T1000 (cell line): ENCODE data around the gene DSCAM.
"Not testable (repeated sequence)": the region's sequence is repeated elsewhere in the genome, so short reads cannot be mapped to it uniquely, and the experiment has no call there.

Source experiments
- DNase-seq: peaks from one replicate; lab custom pipeline; 2025; ENCODE audit warnings: mixed read lengths; lab: John Stamatoyannopoulos, UW

DSCAM gene

DNA sequence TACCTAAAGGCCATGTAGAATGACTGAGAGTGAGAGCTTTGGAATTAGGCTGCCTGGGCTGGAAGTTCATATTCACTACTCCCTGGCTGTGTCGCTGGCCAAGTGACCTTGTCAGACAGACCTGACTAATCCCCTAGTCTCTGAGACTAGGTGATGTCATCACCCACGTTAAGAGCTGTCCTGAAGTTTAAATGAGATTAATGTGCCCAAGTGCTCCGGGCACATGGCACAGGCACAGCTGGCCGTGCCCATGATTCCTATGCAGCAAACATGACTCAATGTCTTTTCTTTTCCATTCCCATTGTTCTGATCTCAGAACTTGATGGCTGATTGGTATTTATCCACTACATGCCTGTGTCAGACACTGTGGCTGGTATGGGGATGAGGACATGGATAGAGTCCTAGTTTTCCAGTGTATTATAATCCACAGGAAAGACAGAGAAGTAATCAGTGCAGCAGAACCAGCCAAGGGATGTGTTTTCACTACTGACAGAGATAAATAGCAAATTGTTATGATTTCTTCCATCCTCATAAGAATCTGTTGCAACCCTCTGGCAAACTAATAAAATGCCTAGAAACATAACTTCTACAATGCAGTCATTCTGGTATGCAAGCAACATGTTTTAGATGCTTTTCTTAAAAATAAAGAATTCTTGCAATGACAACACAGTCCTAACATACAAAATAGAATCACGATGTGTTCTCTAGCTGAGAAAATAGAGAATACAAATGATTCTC is 798.8 kb downstream of the DSCAM start:
- no peak for DNase-seq

DNA sequence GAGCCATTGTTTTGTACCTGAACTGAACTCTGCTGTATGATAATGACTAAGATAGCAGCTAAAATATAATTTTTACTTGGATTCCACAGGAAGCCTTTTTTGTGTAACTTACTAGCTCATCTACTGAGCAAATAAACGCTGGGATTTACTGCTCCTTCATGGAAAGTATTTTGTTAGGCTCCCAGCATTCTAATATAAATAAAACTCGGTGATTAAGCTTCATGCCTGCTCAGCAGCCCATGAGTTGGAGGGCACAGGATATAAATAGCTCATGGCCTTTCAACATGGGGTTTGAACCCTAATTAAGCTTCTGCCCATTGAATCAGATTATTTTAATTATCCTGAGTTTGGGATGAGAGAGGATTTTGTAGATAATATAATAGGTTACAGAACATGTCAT is 799.7 kb downstream of the DSCAM start:
- DNase-seq: no peak

DNA sequence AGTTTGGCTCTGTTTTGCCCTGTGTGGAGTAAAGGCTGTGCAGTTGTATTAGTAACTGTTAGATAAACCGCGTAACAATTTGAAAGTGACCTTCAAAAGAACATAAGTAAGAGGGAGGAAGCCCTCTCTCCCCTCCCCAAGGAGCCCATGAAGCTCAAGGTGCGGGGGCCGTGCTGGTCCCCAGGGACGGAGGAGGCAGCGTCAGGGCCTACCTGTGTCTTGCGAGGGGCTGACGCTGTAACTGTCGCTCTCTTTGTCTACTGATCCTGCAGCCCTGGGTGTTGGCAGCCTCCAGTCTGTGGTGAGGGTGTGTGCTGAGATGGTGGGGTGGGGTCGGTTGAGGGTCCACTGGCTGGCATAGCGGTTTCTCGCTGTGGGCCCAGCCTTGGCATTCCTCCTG is 803.1 kb downstream of the DSCAM start:
- DNase-seq: no peak

DNA sequence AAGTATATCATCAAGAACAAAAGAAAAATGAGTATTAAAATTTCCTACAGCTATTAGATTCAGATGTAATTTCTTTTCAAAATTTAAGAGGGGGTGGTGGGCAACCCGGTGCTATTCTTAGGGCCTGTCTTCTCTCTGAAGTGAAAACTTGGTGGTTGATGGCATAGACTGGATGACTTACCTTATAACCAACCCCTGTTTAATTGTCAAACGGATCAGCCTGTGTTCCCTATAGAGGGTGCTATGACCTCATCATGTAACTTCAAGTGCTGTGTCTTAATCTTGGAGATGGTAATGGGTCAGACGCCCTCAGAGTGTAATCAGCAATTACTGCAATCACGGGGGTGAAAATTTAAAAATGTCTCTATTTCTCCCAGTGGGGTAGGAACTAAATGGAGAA is 803.5 kb downstream of the DSCAM start:
- no peak for DNase-seq

DNA sequence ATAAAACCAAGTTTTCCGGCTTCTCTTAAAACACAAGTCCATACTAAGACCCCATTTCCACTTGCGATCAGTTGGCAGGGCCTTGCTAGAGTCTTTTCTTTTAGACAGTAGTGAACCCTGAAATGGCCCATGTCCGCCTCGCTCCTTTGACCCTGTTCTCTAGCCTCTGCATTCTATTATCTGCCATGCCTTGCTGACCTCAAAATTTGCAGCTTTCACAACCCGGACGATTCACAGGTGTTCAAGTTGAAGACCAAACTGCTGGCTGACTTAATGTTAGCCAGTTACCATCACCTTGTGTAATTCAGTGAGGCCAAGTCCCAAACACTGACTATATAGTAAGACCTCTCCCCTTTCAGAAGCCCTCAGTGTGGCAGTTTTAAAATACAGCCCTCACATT is 805.5 kb downstream of the DSCAM start:
- no peak for DNase-seq

DNA sequence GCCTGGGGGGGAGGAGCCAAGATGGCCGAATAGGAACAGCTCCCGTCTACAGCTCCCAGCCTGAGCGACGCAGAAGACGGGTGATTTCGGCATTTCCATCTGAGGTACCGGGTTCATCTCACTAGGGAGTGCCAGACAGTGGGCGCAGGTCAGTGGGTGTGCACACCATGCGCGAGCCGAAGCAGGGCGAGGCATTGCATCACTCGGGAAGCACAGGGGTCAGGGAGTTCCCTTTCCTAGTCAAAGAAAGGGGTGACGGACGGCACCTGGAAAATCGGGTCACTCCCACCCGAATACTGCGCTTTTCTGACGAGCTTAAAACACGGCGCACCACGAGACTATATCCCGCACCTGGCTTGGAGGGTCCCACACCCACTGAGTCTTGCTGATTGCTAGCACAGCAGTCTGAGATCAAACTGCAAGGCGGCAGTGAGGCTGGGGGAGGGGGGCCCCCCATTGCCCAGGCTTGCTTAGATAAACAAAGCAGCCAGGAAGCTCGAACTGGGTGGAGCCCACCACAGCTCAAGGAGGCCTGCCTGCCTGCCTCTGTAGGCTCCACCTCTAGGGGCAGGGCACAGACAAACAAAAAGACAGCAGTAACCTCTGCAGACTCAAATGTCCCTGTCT is 813.7 kb downstream of the DSCAM start:
- DNase-seq: not testable (repeated sequence)

DNA sequence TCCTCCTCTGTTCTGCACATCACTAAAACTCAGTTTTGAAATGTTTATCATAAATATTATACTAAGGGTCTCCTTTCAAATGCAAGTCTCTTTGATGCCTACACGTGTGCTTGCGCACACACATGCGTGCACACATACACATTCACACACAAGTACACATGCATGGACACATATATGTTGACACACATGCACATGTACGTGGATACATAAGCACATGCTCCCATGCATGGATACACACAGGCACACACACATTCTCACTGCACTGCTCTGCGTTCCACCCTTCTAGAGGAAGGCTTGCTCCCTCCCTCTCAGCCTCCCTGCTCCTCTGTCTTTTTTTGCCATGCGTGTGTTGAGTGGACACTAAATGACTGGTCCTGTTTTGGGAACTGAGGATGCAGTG is 817.1 kb downstream of the DSCAM start:
- DNase-seq: no peak

DNA sequence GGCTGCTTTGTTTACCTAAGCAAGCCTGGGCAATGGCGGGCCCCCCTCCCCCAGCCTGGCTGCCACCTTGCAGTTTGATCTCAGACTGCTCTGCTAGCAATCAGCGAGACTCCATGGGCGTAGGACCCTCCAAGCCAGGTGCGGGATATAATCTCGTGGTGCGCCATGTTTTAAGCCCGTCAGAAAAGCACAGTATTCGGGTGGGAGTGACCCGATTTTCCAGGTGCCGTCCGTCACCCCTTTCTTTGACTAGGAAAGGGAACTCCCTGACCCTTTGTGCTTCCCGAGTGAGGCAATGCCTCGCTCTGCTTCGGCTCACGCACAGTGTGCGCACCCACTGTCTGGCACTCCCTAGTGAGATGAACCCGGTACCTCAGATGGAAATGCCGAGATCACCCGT is 818.6 kb downstream of the DSCAM start:
- DNase-seq: not testable (repeated sequence)

DNA sequence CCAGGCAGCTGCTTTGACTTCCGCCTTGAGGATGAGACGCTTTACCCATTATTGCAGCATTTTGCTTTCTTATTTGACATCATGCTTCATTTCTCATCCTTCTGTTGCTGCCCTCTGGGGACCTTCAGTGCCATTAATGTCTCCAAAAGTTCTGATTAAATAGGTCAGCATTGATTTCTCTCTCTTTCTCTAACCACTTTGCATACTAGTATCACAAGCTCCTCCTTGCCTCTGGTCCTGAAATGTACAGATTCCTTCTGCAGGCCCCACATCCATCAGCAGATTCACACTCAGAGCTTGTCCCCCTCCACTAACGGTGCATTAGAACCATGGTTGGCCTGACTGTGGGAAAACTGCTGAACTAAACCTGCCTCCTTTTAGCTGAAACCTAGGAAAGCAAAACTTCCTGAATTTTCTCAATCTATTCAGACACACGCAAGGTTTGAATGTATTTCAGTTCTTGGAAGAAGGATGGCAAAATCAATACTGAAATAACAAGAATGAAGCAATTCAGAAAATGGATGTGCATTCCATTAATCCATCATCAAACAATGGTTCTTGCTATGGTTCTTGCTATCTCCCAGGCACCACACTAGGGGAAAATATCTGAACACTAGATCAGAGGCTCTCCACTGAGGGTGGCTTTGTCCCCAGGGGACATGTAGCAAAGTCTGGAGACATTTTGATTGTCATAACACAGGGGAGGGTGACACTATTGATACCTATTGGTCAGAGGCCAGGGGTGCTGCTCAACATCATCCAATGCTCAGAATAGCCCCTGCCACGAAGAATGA is 825.2 kb downstream of the DSCAM start:
- DNase-seq: no peak

DNA sequence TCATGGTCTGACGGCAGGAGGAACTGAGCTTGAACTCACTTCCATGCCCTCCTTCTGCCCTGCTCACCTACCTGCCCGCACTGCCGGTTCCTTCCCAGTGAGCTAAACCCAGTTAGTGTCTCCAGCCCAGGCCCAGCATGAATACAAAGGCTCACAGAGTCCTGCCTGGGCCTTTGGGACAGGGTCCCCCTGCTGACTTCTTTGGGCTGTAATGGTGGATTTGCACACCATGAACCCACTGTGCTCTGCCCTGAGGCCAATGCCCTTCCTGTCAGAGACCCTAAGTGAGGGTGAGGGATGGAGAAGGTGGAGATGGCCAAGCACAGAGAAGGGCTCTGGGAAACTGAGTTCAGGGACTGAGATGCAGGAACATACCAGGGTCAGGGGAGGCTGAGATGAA is 826.3 kb downstream of the DSCAM start:
- no peak for DNase-seq

DNA sequence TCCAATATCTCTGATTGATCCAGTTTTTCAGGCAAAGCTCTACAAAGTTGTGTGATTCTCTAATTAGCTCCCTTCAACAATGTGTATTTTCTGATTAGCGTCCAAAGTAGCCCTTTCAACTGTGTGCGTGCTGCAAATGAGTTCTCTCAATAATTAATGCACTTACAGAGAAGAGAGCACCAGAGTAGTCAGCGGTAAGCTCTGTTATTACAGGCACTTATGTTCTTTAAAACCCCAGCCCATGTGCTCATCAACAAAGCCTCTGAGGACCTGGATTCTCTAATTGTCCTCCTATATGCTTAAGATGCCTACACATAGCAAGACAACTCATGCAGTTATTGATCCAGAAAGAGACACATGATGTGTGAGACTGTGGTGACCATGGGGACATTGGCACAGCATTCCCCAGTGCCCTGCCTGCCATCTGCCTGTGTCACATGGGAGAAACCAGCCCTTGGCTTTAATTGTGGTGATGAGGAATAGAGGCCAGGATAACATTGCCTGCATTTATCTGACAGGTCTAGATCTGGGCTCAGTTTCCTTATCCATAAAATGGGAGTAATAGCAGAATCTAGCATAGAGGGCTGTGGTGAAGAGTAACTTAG is 828.0 kb downstream of the DSCAM start:
- DNase-seq: no peak

DNA sequence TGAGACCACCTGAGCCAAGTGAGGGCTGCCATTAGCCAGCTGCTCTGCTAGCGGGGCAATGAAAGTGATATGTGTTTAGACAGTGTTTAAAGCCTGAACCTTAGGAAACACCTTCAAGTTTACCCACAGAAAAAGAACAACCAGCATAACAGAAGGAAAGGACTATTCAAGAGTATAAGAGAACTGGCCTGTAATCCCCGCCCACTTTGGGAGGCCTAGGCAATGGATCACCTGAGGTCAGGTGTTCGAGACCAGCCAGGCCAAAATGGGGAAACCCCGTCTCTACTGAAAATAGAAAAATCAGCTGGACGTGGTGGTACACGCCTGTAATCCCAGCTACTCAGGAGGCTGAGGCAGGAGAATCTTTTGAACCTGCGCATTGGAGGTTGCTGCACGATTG is 830.3 kb downstream of the DSCAM start:
- DNase-seq: no peak

DNA sequence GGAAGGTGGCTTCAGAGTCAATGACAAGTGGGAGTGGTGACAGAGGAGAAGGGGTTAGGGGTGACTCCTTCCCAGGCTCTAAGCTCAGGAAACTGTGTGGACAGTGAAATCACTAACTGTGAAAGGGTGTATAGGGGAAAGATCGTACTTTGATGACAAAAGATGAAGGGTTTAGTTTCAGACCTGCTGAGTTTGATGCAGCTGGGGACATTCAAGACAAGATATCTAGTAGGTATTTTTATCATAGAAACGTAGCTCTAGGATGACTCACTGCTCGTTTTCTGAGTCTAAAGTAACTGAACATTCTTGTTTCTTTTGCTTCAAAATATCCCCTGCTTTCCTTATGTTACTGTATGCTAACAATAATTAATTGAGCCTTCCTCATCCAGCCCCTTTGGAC is 830.7 kb downstream of the DSCAM start:
- no peak for DNase-seq

DNA sequence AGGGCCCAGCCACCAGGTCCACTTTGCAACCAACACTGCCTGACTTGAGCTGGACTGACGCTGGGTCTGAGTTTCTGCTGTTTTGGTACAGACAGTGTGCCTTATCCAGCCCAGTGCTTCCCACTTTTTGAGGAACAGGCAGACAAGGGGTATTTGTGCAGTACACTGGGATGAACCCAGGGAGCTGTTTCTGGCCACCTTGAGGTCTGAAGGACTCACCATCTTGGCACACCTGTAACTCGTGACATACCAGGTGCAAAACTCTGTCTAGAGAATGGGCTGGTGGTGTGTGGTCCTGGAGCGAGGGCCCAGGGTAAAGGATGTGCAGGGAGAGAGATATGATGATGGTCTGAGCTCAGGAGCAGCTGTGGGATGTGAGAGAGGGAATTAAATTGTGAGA is 831.1 kb downstream of the DSCAM start:
- no peak for DNase-seq

DNA sequence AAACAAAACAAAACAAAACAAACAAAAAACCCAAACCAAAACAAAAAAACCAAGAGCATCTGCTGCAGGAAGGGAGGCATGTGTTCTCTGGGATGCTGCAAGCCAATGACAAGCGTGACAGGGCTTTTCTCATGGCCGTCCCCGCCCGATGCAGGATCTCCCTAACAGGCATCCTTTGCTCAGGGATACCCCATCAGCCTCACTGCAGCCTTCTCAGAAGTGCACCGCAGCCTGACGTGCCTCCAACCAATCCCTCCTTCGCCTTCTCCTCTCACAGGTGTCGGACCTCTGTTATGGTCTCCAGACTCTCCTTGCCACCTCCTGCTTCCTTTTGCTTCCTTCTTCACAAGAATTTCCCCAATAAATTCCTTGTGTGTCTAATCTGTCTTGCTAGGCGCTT is 832.6 kb downstream of the DSCAM start:
- DNase-seq: no peak

DNA sequence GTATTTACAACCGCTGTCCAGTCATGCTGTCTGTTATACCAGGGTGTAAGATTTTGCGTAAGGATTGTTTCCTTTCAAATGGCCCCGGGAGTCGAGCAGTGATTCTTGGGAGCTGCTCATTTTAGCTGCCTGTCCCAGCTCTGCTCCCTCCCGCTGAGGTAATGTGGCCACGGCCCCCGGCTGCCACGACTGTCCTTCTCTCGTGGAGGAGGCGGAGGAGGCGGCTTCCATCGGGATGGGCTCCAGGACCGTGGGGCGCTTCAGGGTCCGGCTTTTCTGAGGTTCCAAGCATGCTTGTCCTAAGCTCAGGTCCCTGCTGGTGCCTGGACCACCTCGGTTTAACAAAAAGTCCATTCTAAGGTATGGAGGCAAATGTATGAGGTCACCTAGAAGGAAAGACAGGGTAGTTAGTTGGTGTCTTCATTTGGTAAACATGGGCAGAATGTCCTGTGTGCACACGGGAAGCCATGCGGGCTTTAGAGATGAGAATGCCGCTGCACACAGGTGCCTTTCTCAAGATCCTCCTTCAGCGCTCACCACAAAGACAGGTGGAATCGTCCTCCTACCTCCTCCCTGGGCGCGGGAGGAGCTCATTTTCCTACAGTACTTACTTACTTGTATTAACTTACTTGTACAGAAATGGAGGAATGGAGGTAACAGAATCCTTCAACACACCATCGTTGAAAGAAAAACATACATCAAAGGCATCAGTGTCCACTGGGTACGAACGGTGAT is 833.8 kb downstream of the DSCAM start:
- DNase-seq: no peak

DNA sequence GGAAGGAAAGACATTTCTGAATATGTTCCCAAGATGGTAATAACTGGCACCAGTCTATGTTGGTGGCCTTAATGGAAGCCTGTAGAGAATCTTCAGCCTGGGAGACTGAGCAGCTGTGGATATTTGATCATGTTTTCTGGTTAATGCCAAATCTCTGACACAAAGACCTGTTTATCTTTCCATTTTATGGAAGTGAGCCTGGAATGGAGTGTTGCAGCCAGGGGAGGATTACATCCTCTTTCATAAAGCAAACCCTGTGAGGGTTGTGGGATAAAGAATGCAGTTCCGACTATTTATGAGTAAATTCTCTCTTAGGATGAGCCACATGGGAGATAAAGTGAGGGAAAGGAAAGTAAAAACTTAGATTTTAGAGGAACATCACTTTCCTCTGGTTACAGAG is 835.6 kb downstream of the DSCAM start:
- no peak for DNase-seq

DNA sequence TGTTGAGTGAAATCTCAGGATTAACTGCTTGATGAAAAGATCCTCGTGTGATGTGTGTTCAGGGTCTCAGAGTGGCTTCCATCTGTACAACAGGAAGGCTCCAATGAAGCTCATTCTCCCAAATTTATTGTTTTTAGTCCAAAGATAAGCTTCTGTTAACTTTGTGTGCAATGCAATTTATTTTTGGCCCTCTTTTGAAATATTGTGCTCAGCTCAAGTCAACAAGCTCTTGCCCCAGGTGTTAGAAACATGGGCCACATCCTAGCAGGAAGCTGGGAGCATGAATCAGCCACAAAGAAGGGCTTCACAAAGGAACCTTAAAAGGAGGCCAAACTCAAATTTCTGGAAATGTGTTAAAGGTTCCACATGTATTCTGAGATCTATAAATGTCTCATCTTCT is 844.0 kb downstream of the DSCAM start:
- DNase-seq: no peak

DNA sequence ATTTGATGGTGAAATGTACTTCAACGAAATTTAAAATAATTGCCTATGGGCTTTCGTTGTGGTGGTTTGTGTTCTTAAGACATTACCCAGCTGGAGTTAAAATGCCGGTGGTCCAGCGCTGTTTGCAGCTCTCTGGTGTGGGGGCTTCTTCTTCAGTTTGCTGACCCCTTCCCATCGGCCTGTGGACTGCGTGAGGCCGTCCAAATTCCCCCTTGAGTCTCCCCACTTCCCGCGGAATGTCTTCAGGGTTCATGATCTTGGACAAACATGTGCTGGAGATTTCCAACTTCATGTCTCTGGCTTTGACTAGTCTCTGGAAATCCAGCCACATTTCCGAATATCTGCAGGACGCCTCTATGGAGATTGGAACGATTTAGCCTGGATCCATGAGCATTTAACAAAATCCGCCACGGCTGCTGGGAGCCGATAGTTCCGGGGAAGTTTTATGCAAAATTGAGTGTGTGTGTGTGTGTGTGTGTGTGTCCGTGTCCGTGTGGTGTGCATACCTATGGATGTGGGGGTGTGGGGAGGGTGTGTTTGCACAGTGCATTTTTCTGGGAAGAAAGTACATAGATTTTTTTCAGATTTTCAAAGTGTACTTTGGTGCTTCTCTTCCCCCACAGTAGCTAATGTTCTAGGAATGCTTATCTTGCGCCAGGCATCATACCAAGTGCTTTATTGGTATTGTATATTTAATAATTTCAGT is 862.5 kb downstream of the DSCAM start:
- DNase-seq: no peak

DNA sequence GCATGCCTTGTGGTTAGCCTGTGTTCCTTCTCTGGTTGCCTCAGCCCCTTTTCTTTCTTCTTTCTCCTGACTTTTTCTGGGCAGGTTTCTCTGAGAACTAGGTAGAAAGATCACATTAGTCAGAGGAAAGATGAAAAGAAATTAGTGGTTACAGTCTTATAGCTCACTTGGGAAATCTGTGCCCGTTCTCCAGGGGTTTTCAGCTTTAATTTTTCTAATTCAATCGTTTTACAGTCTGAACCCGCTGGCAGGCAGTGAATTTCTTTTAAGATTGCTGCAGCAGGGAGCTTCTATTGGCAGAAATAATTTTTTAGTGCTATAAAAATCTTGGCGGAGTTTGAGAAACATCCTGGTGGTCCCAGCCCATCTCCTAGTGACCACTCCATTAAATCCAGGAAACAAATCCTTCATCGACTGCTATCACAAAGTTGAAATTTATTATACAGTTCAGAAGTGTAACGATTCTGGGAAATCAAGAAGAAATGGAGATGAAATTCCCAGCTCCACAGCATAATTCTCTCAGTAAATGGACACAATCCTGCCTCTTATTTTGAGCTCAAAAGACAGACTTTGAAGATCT is 866.6 kb downstream of the DSCAM start:
- DNase-seq: no peak

DNA sequence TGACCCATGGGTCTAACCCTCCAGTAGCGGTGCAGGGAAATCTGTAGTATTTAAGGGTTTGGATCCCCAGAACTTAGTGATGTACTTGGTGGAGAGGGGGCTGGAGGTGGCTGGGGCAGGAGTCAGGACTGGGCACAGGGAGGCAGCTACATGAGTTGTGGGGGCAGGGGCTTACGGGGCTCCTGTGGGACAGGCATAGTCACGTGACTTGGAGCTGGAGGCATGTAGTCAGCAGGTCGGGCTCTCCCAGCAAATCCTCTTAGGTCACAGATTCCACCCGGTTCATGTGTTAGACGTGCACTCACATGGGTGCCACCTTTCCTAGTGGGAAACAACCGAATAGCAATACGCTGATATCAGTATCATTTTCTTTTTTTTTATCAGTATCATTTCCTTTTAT is 867.6 kb downstream of the DSCAM start:
- DNase-seq: no peak
